ENCODE data around the gene CDC25B.
"Not testable (repeated sequence)": the region's sequence is repeated elsewhere in the genome, so short reads cannot be mapped to it uniquely, and the experiment has no call there.

The CDC25B gene

GRCh38 chr20:3808544-3808943 lies 12.4 kb downstream of the CDC25B start:
- no peak for DNase-seq

GRCh38 chr20:3811467-3812258 lies 15.6 kb downstream of the CDC25B start:
- DNase-seq = peak; percentile 75

- no peak for DNase-seq
Observed at GRCh38 chr20:3812259-3812681, 16.2 kb downstream of the CDC25B start.

- no peak for DNase-seq
Observed at GRCh38 chr20:3812975-3813847, 17.1 kb downstream of the CDC25B start.

- no peak for DNase-seq
Observed at GRCh38 chr20:3813848-3814581, 17.9 kb downstream of the CDC25B start.

GRCh38 chr20:3814928-3815495 lies 18.9 kb downstream of the CDC25B start:
- no peak for DNase-seq

- DNase-seq = no peak
Observed at GRCh38 chr20:3815703-3816315, 19.7 kb downstream of the CDC25B start.

- no peak for DNase-seq
Observed at GRCh38 chr20:3818155-3819151, 22.3 kb downstream of the CDC25B start.

- DNase-seq = no peak
Observed at GRCh38 chr20:3819411-3820047, 23.4 kb downstream of the CDC25B start.

GRCh38 chr20:3820048-3820900 lies 24.2 kb downstream of the CDC25B start, which contains the start of gene AP5S1:
Gene AP5S1, plus strand, starts transcription at chr20:3820547. Its CDS starts 1,571 bp downstream, at chr20:3822118.
- peak; percentile 84 for DNase-seq

- no peak for DNase-seq
Observed at GRCh38 chr20:3820901-3821727, 25.0 kb downstream of the CDC25B start.

- DNase-seq = no peak
Observed at GRCh38 chr20:3821996-3822395, 25.9 kb downstream of the CDC25B start.

GRCh38 chr20:3823881-3824280 lies 27.8 kb downstream of the CDC25B start:
- no peak for DNase-seq

- no peak for DNase-seq
Observed at GRCh38 chr20:3825526-3825925, 29.4 kb downstream of the CDC25B start.

- DNase-seq = no peak
Observed at GRCh38 chr20:3826420-3826819, 30.3 kb downstream of the CDC25B start.

GRCh38 chr20:3828798-3829197 lies 32.7 kb downstream of the CDC25B start:
- no peak for DNase-seq

GRCh38 chr20:3829891-3830290 lies 33.8 kb downstream of the CDC25B start:
- DNase-seq = not testable (repeated sequence)

- DNase-seq = no peak
Observed at GRCh38 chr20:3836132-3836531, 40.0 kb downstream of the CDC25B start.
